T-helper 1 cell treated with Interleukin-12 subunit alpha and Interleukin-12 subunit beta and Interleukin-4 antibody, amounts not matched to agents 30 ng/mL and 1 ng/mL, for 36 hours (primary cell): ENCODE measurements around the gene GRAMD1B. TPM values are rescaled to one million over a fixed set of nuclear protein-coding genes. Genes with fewer than 3 reads are reported as not detected.
"Not testable (repeated sequence)": the region's sequence is repeated elsewhere in the genome, so short reads cannot be mapped to it uniquely, and the experiment has no call there.

Experiments
- intact Hi-C: fragments of 100-400 bp; cut with micrococcal nuclease; formaldehyde crosslinking; loops from one replicate; pipeline ENCODE4 v1.15.1; 2024
- total RNA-seq: library from RNA; stranded (reverse); gene quantifications from 2 replicates; pipeline ENCODE4 v1.2.3, GENCODE V29; 2022

Gene GRAMD1B
- total RNA-seq, 1 donor from 2014 or later: 132 TPM

DNA sequence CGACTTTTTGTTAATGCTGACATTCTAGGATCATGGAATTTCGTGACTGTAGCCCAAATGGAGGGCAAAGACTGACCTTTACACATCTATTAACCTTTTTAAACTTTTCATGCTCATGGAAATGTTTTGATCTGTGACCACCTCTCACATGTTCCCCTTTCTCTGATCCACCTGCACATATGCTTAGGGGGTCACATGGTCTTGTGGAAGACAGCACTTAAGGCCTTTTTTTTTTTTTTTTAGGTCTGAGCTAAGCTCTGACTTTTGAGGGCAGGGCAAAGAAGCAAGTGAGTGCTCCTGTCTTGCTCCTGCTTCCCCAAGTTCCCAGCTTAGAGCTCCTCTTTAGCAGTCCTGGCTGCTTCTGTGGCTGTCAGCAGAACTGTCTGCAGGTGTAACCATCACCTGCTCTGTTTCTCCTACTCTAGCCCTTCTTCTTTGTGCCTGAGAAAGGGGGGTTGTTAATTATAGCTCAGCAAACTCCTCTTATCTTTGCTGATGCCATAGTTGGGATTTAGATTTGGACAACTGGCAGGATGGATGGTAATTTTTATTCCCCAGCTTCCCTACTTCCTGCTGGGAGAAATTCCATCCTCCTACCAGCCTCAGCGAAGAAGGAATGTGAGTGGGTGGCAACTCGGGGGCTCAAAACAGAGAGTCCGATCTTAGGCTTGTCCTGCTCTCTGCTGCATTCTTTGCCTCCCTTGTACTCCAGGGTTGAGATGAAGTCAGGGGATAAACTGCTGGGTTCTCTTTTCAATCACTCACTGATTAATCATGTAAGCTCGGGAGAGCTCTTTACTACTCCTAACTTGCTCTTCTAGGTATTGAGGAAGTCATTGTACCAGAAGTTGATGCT lies 64.4 kb downstream of the GRAMD1B start:
- intact Hi-C loops: no loop called here

DNA sequence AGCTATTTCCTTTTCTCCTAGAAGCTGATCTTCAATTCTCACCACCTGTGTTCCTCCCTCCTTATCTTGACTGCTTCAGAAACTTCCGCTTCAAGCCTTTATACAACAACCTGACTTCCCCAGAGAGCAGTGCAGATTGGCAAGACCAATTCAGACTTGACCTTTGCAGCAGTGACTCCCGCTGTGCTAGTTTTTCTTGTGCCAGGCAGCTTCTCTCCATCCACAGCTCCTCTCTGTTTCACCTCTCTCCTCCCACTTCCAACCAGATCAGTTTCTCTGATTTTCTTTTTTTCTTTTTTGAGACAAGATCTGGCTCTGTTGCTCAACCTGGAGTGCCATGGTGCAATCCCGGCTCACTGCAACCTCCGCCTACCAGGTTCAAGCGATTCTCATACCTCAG lies 74.3 kb downstream of the GRAMD1B start:
- intact Hi-C loops: no loop called here

DNA sequence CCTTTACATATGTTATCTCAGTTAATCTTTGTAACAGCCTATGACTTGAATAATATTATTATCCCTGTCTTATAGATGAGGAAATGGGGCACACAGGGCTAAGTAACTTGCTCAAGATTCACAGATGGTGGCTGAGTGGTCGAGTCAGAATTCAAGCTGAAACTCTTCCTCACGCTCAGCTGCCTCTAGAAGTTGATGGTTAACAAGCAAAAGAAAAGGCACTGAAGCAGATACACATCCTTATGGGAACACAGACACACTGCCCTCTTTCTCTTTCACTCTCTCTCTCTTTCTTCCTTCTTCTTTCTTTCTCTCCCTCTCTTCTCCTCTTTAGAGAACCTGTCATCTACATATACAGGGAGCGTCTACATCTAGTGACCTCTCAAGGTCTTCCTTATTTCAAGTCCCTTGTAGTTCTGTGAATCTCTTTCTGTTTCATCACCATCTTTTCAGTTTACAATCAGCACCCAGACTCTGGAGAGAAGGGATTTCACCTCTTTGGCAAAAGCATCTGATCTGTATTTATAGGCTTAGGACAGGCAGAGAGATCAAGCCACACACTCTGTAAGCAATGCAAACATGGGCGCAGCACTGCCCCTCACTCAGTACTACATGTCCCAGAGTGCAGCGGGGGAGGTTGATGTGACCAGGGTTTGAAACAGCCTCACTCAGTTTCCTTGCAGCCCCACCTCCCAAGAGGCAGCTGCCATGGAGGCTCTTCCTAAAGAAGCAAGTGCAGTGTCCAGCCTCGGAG lies 75.7 kb downstream of the GRAMD1B start:
- intact Hi-C loops: no loop called here

DNA sequence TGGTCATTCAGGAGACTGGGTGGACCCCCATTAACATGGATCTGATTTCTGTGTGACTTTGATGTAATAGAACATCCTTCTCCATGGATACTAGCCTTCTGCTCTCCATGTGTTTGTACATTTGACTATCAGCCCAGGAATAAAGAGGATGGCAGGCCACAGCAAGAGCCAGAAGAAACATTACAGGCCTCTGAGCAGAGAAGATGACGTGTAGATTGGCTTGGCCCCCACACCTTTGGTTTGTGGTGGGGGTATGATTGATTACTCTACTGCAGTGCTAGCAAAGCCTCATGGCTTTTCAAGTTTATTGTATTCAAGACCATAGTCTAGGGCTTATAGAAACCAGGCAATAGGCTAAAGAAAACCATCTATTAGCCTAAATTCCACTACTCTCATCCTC lies 77.0 kb downstream of the GRAMD1B start:
- intact Hi-C loops: no loop called here

DNA sequence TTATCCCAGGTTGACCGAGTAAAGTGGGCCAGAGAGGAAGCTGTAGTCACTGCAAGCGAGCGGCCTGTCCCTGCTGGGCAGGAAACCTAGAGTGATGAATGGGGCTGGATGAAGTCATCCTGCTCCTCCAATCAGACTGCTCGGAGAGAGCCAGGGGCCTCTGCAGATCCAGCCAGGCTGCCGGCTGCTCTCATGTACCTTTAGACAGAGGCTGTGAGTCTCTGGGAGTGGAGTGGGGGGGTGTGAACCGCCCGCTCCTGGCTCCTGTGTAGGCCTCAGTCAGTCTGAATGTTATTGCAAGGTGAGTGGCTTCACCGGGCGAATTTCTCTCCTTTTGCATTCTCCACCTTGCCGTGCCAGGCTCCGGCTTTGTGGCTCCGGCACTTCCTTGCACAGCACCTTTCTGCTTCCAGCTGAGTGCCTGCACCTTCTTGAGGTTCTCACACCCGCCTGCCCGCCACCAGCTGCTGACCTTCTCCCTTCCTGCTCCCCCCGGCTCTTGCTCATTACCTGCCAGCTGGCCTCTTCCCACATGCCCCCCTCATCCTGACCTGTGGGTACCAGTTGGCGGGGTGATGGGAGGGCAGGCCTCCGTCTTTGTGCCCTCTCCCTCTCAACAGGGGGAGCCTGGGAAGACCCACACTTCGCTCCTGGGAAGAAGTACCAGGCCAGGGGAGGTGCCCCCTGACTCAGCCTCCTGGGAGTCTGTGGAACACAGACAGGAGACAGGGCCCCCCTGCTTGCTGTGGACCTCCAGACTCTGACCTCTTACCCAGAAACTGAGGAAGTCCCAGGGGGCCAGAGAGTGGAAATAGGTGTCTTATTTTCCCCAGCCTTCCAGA lies 79.9 kb downstream of the GRAMD1B start:
- intact Hi-C loops: no loop called here

DNA sequence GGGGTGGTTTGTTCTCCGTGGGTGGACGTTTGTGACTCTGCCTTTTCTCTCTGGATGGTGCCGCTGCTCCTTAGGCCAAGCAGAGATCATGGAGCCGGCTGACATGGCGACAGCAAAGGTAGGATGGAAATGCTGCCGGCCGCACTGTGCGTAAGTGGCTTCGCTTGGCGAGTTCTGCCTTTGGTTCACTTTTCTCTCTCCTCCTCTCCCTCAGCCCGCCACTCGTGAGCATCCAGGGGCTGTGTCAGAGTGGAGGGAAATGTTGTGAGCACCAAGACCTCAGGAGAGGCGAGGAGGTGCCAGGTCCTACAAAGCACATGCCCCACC lies 80.5 kb downstream of the GRAMD1B start:
- intact Hi-C loops: no loop called here

DNA sequence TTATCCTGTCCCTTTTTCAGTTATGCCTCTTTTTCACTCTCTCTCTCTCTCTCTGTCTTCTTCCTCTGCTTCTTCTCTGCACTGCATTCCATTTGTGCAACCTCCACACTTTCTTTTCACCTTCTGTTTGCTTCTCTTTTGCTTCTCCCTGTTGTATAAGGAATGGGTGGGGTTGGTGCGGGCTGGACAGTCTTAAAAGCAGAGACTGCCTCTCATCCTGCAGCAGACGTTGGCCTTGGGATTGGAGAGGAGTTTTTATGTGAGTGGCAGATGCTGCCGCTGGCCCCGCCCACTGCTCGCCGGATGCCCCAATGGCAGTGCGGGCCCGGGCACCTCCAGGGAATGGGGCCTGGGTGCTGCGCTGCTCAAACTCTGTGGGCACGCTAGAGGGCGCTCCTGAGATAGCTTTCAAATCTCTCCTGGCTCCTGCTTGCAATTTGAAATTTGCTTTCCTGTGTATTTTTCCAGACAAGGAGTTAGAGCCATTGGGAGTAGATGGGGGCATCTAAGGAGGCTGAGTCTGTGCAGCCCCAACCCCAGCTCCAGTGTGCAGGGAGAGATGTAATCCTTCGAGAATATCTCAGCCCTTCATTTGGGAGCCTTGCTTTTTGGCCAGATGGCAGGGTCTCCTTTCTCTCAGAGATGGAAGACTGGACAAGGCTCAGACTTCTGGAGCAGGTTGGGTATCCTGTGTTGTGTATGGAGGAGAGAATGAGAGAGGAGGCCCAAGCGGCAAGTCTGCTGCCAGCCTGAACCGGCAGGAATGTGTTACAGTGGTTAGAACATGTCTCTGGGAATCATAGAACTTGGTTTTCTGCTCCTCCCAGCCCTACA lies 81.2 kb downstream of the GRAMD1B start:
- intact Hi-C loops: loop anchor here (1.0 kb wide), 3 partner anchors 44 to 196 kb away; no protein-coding TSS in a partner anchor

DNA sequence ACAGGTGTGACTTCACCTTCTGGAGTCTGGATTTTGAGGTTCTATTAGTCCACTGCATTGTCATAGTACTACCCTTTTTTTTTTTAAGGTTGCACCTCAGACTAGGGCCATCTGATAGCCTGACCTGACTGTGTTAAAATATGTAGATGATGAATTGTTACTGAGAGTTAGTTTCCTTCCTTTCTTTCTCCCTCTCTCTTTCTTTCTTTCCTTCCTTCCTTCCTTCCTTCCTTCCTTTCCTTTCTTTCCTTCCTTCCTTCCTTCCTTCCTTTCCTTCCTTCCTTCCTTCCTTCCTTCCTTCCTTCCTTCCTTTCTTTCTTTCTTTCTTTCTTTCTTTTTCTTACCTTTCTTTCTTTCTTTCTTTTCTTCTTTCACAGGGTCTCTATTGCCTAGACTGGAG lies 83.2 kb downstream of the GRAMD1B start:
- intact Hi-C loops: not testable (repeated sequence)

DNA sequence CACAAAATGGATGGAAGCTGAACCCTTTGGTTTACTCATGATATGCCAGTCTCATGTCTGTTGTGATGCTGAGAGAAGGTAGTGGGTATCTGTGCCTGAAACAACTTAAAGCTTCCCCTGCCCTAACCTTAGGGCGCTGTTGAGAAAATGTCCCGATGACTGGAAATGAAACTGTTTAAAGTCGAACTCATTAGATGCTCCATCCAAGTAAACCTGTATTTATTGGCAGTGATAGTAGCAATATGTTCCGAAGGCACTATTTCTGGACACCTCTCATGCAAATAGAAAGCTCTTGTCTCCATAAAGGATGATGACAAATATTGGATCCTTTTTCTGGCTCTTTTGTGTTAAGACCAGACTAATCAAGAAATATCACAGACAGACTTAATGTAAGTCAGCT lies 86.2 kb downstream of the GRAMD1B start:
- intact Hi-C loops: no loop called here

DNA sequence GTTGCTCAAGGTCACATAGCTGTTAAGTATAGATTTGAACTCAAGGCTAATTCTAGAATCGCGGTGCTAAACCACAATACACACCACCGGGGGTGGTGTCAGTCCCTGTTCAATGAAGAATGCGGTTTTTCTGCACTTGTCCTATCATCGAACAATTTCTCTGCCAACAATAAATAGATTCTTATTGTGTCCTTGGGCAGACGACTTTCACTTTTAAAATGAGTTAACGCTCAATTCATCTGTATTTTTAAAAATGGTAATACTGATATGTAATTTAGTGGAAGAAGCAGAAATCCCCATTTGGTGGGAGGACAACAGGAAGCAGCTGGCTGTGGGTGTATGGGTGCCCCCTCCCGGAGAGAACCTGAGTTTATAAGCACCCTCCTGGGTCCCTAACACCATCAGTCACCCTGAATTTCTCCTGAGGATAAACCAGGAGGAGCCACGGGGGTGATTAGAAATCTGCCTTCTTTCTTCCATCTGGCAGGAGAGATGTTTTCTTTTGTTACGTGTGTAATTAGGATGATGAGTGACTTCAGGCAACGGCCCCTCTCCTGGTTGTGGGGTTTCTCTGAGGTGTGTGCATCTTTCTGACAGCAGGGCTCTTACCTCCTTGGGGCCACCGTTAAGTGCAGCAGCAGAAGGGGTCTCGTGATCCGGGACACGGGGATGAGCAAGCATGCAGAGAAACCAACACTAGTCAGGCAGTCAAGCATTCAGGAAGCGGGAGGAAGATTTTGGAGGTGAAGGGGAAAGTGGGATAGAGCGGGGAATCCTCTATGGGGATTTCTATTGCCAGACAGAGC lies 87.7 kb downstream of the GRAMD1B start:
- intact Hi-C loops: no loop called here

DNA sequence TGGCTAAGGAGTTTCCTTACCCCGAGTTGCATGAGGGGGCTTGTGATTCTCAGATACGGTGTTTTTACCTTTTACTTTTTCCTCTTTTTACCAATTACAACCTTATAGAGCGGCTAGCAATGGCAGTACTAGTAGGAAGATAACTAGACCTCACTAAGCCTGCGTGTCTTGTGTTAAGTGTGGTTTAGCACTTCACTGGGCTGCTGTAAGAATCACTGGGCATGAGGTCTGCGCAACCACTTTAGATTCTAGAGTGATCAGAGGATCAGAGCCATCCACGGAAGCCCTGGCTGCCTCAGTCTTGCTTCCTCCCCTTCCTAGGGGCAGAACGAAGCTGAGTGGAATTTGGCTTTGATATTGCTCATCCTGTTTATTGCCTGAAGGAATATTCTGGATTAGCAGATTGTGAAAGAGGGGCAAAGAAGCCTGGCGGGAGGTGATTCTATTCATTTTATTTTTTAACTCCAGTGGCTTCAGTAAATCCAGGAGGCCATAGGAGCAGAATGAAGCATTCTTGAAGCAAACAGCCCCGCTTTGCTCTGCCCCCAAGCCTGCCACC lies 88.5 kb downstream of the GRAMD1B start:
- intact Hi-C loops: no loop called here

DNA sequence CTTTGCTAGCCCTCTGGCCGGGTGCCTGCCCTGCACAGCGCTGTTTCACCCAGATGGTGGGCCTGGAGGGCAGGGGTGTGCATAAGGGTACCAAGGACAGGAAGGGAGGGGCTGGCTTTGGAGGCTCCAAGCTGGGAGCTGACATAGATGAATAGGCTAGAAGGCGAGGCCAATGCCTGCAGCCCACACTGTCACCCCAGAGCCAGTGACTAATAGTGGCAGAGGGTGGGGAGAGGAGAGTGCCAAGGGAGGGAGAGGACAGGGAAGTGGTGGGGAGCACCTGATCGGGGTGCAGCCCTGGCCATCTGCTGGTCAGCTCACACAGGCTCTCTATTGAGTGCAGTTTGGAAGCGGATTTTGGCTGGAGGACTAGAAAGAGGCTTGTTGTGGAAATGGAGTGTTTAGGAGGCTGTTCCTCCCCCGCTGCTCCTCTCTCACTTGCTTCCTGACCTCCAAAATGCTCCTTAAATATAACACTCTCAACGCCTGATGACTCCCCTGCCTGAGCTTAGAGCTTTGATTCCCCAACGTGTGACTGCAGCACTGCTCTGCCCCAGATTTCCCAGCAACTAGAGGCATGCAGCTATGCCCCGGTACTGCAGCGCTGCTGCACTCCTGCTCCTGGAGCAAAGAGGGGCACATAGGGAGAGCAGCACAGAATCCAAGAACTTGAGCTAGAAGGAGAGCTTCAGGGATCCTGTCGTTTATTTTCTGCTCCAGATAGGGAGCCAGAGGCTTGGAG lies 89.2 kb downstream of the GRAMD1B start:
- intact Hi-C loops: no loop called here

DNA sequence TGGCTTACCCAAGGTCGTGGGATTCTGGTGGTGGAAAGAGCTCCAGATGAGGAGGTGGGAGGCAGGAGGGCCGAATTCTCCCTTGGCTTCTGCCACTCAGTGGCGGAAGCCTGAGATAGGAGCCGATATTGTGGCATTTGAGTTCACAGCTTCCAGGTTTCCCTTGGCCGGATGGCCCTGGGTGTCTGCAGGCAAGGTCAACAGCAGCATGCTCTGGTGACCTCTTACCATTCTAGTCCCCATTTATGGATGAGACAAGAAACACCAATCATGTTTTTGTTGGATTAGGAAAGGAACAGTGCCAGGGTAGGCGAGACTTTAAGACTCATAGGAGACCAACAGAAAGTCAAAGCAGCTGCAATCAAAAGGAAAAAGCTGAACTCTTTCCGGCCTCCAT lies 89.7 kb downstream of the GRAMD1B start:
- intact Hi-C loops: no loop called here

DNA sequence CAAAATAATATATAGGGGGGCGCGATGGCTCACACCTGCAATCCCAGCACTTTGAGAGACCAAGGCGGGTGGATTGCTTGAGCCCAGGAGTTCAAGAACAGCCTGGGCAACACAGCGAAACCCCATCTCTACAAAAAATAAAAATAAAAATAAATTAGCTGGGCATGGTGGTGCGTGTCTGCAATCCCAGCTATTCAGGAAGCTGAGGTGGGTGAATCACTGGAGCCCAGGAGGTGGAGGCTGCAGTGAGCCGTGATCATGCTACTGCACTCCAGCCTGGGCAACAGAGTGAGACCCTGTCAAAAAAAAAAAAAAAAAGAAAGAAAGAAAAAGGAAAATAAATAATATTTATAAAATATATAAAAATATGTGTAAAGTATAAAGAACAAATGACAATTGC lies 90.4 kb downstream of the GRAMD1B start:
- intact Hi-C loops: not testable (repeated sequence)

DNA sequence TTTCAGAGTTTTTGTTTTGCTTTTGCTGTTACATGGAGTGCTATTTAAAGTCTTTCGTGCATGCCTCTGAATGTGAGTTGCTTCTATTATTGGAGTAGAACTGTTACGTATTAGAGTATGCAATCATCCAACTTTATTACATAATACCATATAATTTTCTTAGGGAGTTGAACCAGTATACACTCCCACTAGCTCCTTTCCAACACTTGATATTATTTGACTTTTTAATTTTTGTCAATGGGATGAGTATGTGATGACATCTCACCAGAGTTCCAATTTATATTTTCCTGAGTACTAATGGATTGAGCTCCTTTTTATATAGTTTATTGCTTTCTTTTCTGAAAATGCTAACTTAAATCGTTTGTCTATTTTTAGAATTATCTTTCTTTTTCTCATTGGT lies 90.9 kb downstream of the GRAMD1B start:
- intact Hi-C loops: no loop called here

DNA sequence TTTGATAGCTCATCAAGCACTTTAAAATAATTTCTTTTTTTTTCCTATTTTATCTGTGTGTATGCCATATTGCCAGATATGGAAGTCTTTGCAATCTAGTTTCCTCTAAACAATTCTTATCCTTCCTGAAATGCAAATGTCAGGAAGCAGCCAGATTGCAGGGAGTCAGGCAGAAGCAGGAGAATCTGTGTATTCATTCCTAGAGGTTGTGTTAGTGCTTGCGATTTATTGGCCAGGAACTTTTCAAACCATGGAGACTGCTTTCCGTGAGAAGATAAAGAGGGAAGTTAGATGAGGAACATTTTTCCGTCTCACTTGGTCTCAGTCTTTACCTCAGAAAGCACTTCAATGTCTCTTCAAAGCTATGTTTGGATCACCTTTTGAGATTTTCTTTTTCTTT lies 91.9 kb downstream of the GRAMD1B start:
- intact Hi-C loops: no loop called here

DNA sequence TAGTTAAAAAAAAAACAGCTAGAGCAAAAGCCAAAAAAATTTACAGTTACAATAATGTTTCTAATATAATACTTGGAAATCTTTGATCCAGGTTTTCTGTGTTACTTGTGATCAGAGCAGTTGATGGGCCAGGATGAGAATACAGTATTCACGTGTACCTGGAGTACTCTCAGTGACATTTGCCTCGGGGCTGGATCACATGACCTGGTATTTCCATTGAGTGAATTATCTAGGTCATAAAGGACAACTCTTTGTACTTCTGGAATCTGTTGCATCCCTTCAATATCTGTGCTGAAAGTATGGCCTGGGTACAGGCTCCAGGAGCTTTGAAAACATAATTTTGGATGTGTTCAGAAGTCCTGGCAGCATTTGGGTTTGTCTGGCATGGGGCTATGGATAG lies 93.5 kb downstream of the GRAMD1B start:
- intact Hi-C loops: no loop called here

DNA sequence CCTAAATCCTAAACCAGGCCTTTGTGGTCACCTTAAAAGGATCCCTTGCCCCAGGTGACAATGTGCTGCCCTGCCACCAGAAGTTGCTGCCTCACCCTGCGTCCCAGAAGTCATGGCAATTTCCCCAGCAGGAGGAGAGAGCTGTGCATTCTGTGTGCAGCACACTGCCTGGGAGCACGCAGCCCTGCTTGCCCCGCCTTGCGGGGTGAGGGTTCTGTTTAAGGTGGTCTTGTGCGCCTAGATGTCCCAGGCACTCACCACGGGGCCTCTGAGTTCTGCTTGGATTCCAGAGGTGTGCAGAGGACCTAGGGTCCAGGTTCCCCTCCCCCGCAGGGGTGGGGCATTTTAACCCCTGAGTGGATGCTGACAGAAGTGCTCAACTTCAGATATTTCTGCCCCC lies 95.0 kb downstream of the GRAMD1B start:
- intact Hi-C loops: no loop called here

DNA sequence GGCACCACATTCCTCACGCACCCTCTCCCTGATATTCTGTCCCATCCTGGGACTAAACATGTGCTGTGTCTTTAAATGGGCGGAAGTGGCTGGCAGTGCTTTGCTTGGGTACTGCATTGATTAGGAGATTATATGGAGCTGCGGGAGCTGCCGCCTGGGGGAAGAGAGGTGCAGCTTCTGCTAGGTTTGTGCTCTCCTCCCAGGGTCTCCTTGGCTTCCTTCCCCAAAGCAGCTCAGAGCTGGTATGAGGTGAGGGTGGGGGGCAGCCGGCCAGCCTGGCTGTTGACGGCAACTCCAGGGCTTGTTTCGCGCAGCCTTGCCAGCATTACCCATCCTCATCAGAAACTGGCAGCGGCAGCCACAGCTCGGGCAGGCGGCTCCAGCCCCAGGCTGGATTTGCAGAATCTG lies 95.4 kb downstream of the GRAMD1B start:
- intact Hi-C loops: no loop called here
